HCT116 (cell line): Measurements from ENCODE around the gene CARD6. TPM values are rescaled to one million over a fixed set of nuclear protein-coding genes. Genes with fewer than 3 reads are reported as not detected.
"Not testable (repeated sequence)": the region's sequence is repeated elsewhere in the genome, so short reads cannot be mapped to it uniquely, and the experiment has no call there.

Experiments used
- ATAC-seq: fragments of 200-7000 bp; cut with Tn5 transposase; 2 replicates; pipeline ENCODE4 v1.9.1; 2020; ENCODE audit warnings: mild to moderate bottlenecking, moderate library complexity
- BruUV-seq: library from RNA; stranded (reverse); fragments of 400-500 nt; replicated peaks from 2 replicates; lab custom pipeline; 2021; lab: Mats Ljungman, UMichigan
- CTCF ChIA-PET: fragments of 300-600 bp; sonication (Branson Sonifier 250); formaldehyde crosslinking; loops from one replicate; lab custom pipeline; 2021; ENCODE audit warnings: antibody characterized with exemption; lab: Charles Lee
- POLR2A ChIA-PET: fragments of 300-600, 350-600 bp; sonication (Branson Sonifier 250); formaldehyde crosslinking; loops from one replicate; lab custom pipeline; 2021; ENCODE audit warnings: antibody characterized with exemption; lab: Charles Lee
- RAD21 ChIA-PET, 2 experiments: fragments of 300-600 bp; sonication (Branson Sonifier 250); formaldehyde crosslinking; loops; one replicate each; lab custom pipeline; 2023; ENCODE audit warnings: low total read pairs in 2 of 2; ENCODE audit not compliant: uncharacterized antibody in 2 of 2, unreplicated experiment in 2 of 2, low non-redundant PET in 1 of 2; lab: Charles Lee
- DNase-seq: peaks from one replicate; pipeline ENCODE4 v3.0.0-alpha.2; 2010; ENCODE audit warnings: low read depth, low spot score
- H2AFZ ChIP-seq: fragments of 200-600 bp; shearing (Covaris generic), sonication (generic); 2 replicates; pipeline ENCODE4 v1.6.1; 2017; ENCODE audit warnings: low read depth, mixed run types, mixed read lengths, antibody characterized with exemption, low read length; ENCODE audit not compliant: poor library complexity, severe bottlenecking
- H3K27ac ChIP-seq: 2 replicates; pipeline ENCODE4 v1.5.1; 2012; ENCODE audit warnings: low read depth, low read length
- H3K27me3 ChIP-seq: fragments of 200-600 bp; sonication (generic); 2 replicates; pipeline ENCODE4 v1.6.1; 2016; ENCODE audit warnings: mixed run types, low read length, mixed read lengths; ENCODE audit not compliant: insufficient read depth
- H3K36me3 ChIP-seq, 2 experiments: fragments of 200-500 bp in 1 of 2; fragments of 200-600 bp in 1 of 2; sonication (Bioruptor generic) in 1 of 2; sonication (generic) in 1 of 2; 2 replicates each; pipeline versions ENCODE4 v1.5.1 to v1.6.1; 2014 to 2016; ENCODE audit warnings: low read length in 2 of 2, inconsistent platforms in 1 of 2, mixed read lengths in 1 of 2, mixed run types in 1 of 2; ENCODE audit not compliant: insufficient read depth in 2 of 2, control insufficient read depth in 1 of 2
- H3K4me1 ChIP-seq, 2 experiments: fragments of 200-600 bp in 1 of 2; sonication (generic) in 1 of 2; 2 replicates each; pipeline versions ENCODE4 v1.5.1 to v1.6.1; 2012 to 2017; ENCODE audit warnings: low read length in 2 of 2, inconsistent platforms in 1 of 2, mild to moderate bottlenecking in 1 of 2, mixed read lengths in 1 of 2, mixed run types in 1 of 2, moderate library complexity in 1 of 2; ENCODE audit not compliant: insufficient read depth in 2 of 2, control insufficient read depth in 1 of 2
- H3K4me2 ChIP-seq: fragments of 200-600 bp; sonication (generic); 2 replicates; pipeline ENCODE4 v1.6.1; 2017; ENCODE audit warnings: mixed run types, low read length, mixed read lengths
- H3K4me3 ChIP-seq, 2 experiments: fragments of 200-600 bp in 1 of 2; sonication (generic) in 1 of 2; replicated peaks in 1 of 2; 2 replicates each; pipeline ENCODE4 v1.5.1; 2011 to 2016; ENCODE audit warnings: low read length in 2 of 2, control low read depth in 1 of 2, low read depth in 1 of 2, mild to moderate bottlenecking in 1 of 2, mixed read lengths in 1 of 2, mixed run types in 1 of 2
- H3K79me2 ChIP-seq: fragments of 200-600 bp; sonication (generic); 2 replicates; pipeline ENCODE4 v1.6.1; 2017; ENCODE audit warnings: mild to moderate bottlenecking, mixed run types, low read length, moderate library complexity, mixed read lengths; ENCODE audit not compliant: insufficient read depth
- H3K9ac ChIP-seq: fragments of 200-600 bp; sonication (generic); 2 replicates; pipeline ENCODE4 v1.6.1; 2016; ENCODE audit warnings: low read length, mixed read lengths
- H3K9me2 ChIP-seq: fragments of 200-600 bp; sonication (generic), shearing (Covaris generic); 2 replicates; pipeline ENCODE4 v1.6.1; 2017; ENCODE audit warnings: mixed run types, mild to moderate bottlenecking, moderate library complexity; ENCODE audit not compliant: insufficient read depth
- H3K9me3 ChIP-seq, 2 experiments: fragments of 200-500 bp in 1 of 2; fragments of 200-600 bp in 1 of 2; sonication (Bioruptor generic) in 1 of 2; sonication (generic) in 1 of 2; 2 replicates each; pipeline ENCODE4 v1.6.1; 2014 to 2017; ENCODE audit warnings: low read length in 2 of 2, mixed read lengths in 2 of 2, inconsistent platforms in 1 of 2, low read depth in 1 of 2, mild to moderate bottlenecking in 1 of 2, mixed run types in 1 of 2, moderate library complexity in 1 of 2; ENCODE audit not compliant: control insufficient read depth in 1 of 2, insufficient read depth in 1 of 2
- H4K20me1 ChIP-seq: fragments of 200-600 bp; sonication (generic), shearing (Covaris generic); 2 replicates; pipeline ENCODE4 v1.6.1; 2017; ENCODE audit warnings: mixed run types, mild to moderate bottlenecking, moderate library complexity; ENCODE audit not compliant: insufficient read depth
- CTCF ChIP-seq, 3 experiments: fragments of 200-600 bp in 1 of 3; sonication (generic) in 1 of 3; IDR thresholded peaks in 2 of 3; conservative IDR thresholded peaks in 1 of 3; 2 replicates each; pipeline ENCODE4 v1.5.1; 2012 to 2017; ENCODE audit warnings: low read depth in 2 of 3, low read length in 2 of 3, antibody characterized with exemption in 1 of 3, borderline replicate concordance in 1 of 3, control low read depth in 1 of 3, mild to moderate bottlenecking in 1 of 3, mixed read lengths in 1 of 3, mixed run types in 1 of 3, moderate library complexity in 1 of 3; ENCODE audit not compliant: insufficient read depth in 1 of 3
- EGR1 ChIP-seq: IDR thresholded peaks from 2 replicates; pipeline ENCODE4 v1.6.1; 2012; ENCODE audit warnings: low read depth
- ELF1 ChIP-seq: IDR thresholded peaks from 2 replicates; pipeline ENCODE4 v1.6.1; 2012; ENCODE audit warnings: low read depth, borderline replicate concordance
- JUND ChIP-seq: IDR thresholded peaks from 2 replicates; pipeline ENCODE4 v1.6.1; 2012
- SP1 ChIP-seq: IDR thresholded peaks from 2 replicates; pipeline ENCODE4 v1.6.1; 2012; ENCODE audit warnings: low read depth
- SRF ChIP-seq: IDR thresholded peaks from 2 replicates; pipeline ENCODE4 v1.6.1; 2012; ENCODE audit warnings: low read depth
- intact Hi-C: fragments of 100-400 bp; cut with micrococcal nuclease; formaldehyde crosslinking; loops from 2 replicates; pipeline ENCODE4 v1.10.0; 2022
- total RNA-seq: library from RNA; stranded (reverse); gene quantifications from one replicate; pipeline ENCODE4 v1.2.1, GENCODE V29; 2021; ENCODE audit not compliant: unreplicated experiment
- TF ChIP-seq, protein P1 (sequence below): IDR thresholded peaks from 2 replicates; pipeline ENCODE4 v1.6.1; 2011; ENCODE audit warnings: mild to moderate bottlenecking, low read length, moderate library complexity; ENCODE audit not compliant: insufficient replicate concordance; ENCODE audit errors: extremely low read depth

CARD6 gene
- total RNA-seq, 1 experiment from 2014 or later, result not detected

DNA sequence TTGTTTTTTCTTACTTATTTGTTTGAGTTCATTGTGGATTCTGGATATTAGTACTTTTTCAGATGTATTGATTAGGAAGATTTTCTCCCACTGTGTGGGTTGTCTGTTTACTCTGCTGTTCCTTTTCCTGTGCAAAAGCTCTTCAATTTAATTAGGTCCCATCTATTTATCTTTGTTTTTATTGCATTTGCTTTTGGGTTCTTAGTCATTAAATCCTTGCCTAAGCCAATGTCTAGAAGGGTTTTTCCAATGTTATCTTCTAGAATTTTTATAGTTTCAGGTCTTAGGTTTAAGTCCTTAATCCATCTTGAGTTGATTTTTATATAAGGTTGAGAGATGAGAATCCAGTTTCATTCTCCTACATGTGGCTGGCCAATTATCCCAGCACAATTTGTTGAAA lies 46.8 kb upstream of the CARD6 start:
- DNase-seq, H3K27ac ChIP-seq, POLR2A ChIA-PET, CTCF ChIA-PET, H3K9me2 ChIP-seq, H3K36me3 ChIP-seq, H3K9ac ChIP-seq, H3K4me3 ChIP-seq, BruUV-seq, H3K4me2 ChIP-seq, ATAC-seq, H2AFZ ChIP-seq, intact Hi-C loops, H3K9me3 ChIP-seq, RAD21 ChIA-PET, H3K27me3 ChIP-seq: not testable (repeated sequence)
- peaks cover 10 to 17% of the 10 kb centered on the region in 2 experiments for H3K4me1 ChIP-seq
- peaks cover 83% of the 10 kb centered on the region for H3K79me2 ChIP-seq
- H4K20me1 ChIP-seq, result peaks cover 12% of the 10 kb centered on the region; the same call in 1 of the 2 replicates

DNA sequence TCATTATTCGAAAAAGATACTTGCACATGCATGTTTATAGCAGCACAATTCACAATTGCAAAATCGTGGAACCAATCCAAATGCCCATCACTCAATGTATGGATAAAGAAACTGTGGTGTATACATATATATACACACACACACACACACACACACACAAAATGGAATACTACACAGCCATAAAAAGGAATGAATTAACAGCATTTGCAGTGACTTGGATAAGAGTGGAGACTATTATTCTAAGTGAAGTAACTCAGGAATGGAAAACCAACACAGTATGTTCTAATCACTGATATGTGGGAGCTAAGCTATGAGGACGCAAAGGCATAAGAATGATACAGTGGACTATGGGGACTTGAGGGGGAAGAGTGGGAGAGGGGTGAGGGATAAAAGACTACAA lies 46.3 kb upstream of the CARD6 start:
- H3K9ac ChIP-seq, CTCF ChIA-PET: not testable (repeated sequence)

DNA sequence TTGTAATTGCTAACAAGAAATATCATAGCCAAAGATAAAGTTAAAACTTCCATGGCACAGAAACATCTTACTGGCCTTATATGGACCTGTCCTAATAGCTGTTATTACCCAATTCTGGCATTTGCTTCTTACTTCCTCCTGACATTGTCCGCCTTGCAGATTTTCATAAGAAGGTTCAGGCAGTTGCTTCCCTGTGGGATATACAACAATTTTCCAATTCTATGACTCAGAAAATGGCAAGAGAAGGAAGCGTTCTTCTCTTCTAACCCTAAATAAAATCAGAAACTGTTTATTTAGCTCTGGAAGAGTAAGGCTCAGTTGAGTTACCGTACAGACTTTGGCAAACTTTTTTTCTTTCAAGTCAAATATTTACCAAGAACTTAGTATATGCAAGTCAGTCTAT lies 44.7 kb upstream of the CARD6 start:
- no TSS peak for BruUV-seq
- no peak for DNase-seq
- H3K9me2 ChIP-seq, result no peaks in the 10 kb centered on the region
- no peak overlapping the region for H2AFZ ChIP-seq
- H3K79me2 ChIP-seq, result peaks cover 62% of the 10 kb centered on the region
- no peaks in the 10 kb centered on the region for H3K9me3 ChIP-seq
- H3K27me3 ChIP-seq, result no peaks in the 10 kb centered on the region
- ChIA-PET RAD21 (no interaction called here), POLR2A (no interaction called here), CTCF (no interaction called here)
- H3K4me1 ChIP-seq, result peaks cover 15 to 18% of the 10 kb centered on the region in 2 experiments
- no peaks in the 10 kb centered on the region; a peak in 1 of 4 replicates for H3K36me3 ChIP-seq
- no peak for ATAC-seq
- peak overlapping the region; percentile 90; the same call in 1 of the 2 replicates for H3K27ac ChIP-seq
- peak overlapping the region; percentile 82 to 87 for H3K4me3 ChIP-seq
- H3K9ac ChIP-seq, result peak overlapping the region; percentile 81
- H3K4me2 ChIP-seq, result peak overlapping the region; percentile 91
- H4K20me1 ChIP-seq, result peaks cover 8% of the 10 kb centered on the region; the same call in 1 of the 2 replicates
- intact Hi-C loops, result no loop called here
- no peak for TF ChIP-seq SRF
- no peak for TF ChIP-seq SP1
- no peak for TF ChIP-seq EGR1
- TF ChIP-seq, protein P1, sequence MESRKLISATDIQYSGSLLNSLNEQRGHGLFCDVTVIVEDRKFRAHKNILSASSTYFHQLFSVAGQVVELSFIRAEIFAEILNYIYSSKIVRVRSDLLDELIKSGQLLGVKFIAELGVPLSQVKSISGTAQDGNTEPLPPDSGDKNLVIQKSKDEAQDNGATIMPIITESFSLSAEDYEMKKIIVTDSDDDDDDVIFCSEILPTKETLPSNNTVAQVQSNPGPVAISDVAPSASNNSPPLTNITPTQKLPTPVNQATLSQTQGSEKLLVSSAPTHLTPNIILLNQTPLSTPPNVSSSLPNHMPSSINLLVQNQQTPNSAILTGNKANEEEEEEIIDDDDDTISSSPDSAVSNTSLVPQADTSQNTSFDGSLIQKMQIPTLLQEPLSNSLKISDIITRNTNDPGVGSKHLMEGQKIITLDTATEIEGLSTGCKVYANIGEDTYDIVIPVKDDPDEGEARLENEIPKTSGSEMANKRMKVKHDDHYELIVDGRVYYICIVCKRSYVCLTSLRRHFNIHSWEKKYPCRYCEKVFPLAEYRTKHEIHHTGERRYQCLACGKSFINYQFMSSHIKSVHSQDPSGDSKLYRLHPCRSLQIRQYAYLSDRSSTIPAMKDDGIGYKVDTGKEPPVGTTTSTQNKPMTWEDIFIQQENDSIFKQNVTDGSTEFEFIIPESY, result no peak
- no peak for TF ChIP-seq ELF1
- TF ChIP-seq JUND, result no peak
- TF ChIP-seq CTCF (IDR thresholded peaks at IDR 0.05 in 2 of 3, conservative IDR thresholded peaks at IDR 0.05 in 1 of 3; ENCODE audit: borderline replicate concordance in 1 of 3, insufficient read depth in 1 of 3, low read depth in 2 of 3, low read length in 2 of 3), result no peak

More for the DNA sequence above, 46.3 kb upstream of the CARD6 start:
- H2AFZ ChIP-seq, DNase-seq, RAD21 ChIA-PET, H3K27ac ChIP-seq, POLR2A ChIA-PET, intact Hi-C loops, H3K9me2 ChIP-seq, H3K4me2 ChIP-seq, H3K4me3 ChIP-seq, BruUV-seq, H3K27me3 ChIP-seq, H3K36me3 ChIP-seq, ATAC-seq, H3K9me3 ChIP-seq: not testable (repeated sequence)
- H3K4me1 ChIP-seq, result peaks cover 15 to 18% of the 10 kb centered on the region in 2 experiments
- peaks cover 12% of the 10 kb centered on the region; the same call in 1 of the 2 replicates for H4K20me1 ChIP-seq
- peaks cover 78% of the 10 kb centered on the region for H3K79me2 ChIP-seq
